Epidermal melanocyte (primary cell): ENCODE results near the gene IFFO2.
"Not testable (repeated sequence)": the region's sequence is repeated elsewhere in the genome, so short reads cannot be mapped to it uniquely, and the experiment has no call there.

Source experiments
- DNase-seq: peaks from one replicate; pipeline ENCODE4 v3.0.0; 2011; ENCODE audit warnings: low spot score; ENCODE audit not compliant: insufficient read length

The IFFO2 gene

DNA sequence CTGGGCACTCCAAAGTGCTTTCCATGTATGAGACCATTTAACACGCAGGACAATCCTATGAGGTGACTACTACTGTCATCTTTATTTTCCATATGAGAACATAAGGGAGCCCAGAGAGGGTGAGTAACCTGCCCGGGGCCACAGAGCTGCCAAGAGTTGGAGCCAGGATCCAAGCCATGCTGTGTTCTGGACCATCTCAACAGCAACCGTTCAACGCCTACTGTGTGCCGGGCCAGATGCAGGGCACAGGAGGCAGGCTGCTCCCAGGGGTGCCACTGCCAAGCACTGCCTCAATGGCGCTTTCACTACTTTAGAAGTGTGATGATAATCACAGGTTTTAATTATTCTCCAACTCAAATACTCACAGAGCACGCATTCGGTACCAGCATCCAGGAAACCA is 57.9 kb downstream of the IFFO2 start:
- no peak for DNase-seq

DNA sequence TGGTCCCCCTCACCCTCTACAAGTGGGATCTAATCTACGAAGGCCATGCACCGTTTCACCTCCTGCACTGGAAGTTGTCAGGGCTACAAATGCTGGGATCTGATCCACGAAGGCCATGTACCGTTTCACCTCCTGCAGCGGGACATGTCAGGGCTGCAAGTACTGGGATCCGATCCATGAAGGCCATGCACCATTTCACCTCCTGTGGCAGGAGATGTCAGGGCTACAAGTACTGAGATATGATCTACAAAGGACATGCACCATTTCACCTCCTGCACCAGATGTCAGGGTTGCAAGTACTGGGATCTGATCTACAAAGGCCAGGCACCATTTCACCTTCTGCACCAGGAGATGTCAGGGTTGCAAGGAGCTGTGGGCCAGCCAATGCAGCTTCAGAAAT is 61.2 kb downstream of the IFFO2 start:
- DNase-seq = no peak

DNA sequence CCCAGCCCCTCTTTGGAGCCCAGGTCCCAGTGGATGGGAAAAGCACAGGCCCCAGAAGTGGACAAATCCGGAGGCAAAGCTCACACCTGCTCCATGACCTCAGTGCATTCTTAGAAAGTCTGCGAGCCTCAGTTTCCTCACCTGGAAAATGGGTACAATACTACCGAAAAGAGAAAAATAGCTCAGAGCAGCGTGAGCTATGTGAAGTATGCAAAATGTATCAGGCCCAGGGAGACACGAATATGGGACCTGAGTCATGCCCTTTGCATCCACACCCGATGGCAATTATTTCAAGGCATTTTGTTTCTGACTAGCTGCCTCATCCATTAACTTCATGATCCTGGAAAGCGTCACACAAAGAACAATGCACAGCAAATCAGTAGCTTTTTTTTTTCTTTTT is 63.4 kb downstream of the IFFO2 start:
- DNase-seq = no peak

DNA sequence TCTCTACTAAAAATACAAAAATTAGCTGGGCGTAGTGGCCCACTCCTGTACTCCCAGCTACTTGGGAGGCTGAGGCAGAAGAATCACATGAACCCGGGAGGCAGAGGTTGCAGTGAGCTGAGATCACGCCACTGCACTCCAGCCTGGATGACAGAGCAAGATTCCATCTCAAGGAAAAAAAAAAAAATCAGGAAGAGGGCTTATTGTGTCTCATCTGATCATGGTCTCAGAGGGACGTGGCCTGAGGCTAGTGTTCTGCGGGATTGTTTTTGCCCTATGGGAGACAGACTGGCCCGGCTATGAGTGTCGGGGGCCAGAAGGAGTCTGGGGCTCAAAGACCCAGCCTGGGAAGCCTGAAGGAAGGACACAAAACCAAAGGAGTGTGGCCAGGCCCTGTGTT is 64.6 kb downstream of the IFFO2 start:
- DNase-seq = not testable (repeated sequence)

DNA sequence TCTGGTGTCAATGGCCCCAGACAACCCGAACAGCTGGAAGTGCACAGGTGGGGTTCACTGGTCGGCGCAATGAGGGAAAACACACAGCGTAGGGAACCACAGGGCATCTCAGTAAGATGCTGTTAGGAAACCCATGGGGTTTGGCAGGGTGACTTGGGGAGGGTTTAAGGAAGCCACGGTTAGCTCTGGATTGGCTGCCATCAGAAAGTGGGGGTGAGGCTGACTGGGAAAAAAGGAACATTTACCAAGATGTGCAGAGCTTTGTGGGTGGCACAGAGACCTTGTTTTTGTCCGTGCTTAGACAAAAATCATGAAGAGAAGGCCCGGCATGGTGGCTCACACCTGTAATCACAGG is 65.1 kb downstream of the IFFO2 start:
- DNase-seq = no peak

DNA sequence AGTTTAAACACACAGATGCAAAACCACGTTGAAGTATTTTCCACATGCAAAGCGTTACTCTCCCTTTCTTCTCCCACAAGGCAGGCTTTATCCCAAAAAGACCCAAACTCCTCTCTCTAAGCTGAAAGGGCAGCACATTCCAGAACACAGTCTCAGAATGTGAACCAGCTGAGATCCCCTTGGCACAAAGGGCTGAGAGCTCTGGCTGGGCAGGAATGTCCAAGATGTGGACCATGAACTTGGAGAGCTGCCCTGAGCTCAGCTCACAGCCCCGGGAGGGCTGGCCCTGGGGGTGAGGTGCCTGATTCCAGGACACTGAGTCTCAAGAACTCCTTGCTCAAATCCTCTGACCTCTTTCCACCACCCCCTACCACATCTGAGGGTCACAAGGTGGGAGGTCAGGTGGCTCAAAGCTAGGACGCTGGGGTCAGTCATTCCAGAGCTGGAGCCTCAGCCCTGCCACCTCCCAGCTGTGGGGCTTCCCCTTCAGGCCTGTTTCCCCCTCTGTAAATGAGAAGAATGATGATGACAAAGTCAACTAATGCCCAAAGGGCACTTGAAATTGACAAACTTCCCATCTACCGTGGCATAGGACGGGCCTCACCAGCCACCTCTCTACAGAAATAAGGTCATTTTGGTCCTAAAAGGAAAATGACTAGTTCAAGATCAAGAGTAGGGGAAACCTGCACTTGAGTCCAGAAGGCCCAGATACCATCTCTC is 65.6 kb downstream of the IFFO2 start:
- peak; percentile 80 for DNase-seq

DNA sequence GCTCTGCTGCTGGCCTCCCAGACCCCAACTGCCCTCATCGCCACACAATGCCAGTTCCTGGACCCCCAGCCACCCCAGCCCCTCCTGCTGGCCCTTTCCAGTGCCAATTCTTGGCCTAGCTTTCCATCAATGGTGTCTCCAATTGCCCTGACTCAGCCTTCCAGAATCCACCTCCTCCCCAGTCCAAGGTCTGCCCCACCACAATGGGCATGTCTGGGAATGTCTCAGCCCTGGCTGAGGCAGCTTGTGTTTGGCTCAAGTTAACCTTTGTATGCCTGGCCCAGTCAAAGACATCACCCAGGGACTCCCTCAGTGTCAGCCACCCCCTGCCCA is 70.5 kb downstream of the IFFO2 start:
- no peak for DNase-seq

DNA sequence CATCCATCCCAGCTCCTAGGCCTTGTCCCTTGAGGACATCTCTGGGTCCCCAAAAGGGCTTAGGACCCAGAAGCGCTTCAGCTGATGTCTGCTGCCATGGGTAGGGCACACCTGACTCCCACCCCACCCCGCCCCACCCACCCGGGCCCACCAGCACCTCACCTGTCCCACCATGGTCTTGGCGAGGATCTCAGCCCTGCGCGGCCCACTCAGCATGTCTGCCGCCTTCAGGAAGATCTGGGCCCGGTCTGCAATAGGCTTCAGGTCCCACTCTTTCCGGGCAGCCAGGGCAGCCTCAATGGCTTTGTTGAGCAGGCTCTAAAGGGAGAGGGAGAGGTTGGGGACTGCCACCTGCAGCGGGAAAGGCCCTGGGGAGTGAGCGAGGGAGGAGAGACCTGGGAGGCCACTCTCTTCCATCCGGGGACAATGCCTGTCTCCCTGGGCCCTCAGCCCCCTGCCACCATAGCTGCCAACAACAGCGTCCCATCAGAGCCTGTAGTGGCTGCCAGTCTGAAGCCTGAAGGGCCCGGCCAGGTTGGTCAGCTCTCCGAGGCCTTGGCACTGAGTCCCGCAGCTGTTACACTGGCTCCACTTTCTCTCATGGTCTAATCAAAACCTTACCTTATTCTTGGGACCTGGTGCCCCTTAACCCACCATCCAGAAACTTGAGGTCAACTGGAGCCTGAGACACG is 71.0 kb downstream of the IFFO2 start:
- DNase-seq = no peak

DNA sequence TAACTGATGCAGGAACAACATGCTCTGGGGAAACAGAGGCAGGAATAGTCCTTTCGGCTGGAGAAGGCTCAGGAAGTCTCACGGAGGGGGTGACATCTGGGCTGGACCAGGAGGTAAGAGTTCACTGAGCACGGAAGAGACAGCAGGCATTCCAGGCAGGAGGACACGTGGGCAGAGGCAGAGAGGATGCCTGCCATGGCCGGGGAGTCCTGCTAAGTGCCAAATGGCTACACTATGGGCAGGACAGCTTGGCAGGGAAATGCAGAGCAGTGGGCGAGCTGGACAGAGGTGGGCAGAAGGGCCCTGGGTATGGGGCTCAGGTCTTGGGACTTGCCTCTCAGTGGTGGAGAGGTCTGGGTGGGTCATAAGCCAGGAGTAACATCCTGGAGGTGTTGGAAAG is 71.7 kb downstream of the IFFO2 start:
- DNase-seq = no peak

DNA sequence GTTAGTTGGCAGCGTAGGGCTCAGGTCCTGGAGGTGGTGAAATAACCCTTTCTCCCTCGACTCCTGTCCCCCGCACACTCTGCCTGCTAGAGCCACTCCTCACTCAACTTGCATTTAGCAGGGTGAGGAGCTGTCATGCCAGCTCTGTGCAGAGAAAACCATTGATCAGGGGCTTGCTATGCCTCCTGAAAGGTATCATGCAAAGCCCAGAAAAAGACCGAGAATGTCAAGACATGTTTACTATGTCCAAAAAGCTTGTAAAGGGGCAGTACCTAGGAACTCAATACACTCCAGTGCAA is 72.1 kb downstream of the IFFO2 start:
- DNase-seq = no peak

DNA sequence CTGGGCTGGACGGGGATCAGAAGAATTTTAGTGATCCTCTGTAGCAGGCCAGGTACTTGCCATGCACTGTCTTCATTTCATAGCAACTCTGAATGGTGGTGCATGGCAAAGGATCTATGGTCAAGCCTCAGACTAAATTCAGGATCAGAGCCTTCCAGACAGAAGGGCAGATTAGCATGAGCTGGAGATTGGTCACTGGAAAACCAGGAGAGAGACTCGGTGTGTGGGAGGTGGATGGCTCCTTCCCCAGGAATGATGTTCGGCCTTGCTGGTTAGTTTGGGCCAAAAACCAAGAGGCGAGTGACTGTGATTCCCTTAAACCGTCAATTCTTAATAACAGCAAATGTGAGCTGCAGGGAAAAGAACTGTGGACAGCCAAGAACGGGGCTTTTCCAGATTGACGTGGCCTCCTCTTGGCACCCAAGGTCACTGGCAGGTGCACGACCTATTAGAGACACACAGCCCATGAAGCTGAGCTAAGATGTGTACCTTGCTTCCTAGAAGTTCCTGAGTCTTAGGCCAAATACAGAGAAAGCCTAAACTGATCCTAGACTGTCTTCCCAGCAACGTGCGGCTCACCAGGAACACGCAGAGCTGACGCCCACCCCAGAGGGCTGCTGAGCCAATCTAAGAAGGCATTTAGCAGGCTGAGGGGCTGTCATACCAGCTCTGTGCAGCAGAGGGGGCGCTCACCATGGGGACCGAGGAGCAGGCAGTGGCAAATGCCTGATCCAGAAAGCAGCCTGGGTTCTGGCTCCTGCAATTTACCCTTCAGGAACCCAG is 72.6 kb downstream of the IFFO2 start:
- DNase-seq = peak; percentile 69

DNA sequence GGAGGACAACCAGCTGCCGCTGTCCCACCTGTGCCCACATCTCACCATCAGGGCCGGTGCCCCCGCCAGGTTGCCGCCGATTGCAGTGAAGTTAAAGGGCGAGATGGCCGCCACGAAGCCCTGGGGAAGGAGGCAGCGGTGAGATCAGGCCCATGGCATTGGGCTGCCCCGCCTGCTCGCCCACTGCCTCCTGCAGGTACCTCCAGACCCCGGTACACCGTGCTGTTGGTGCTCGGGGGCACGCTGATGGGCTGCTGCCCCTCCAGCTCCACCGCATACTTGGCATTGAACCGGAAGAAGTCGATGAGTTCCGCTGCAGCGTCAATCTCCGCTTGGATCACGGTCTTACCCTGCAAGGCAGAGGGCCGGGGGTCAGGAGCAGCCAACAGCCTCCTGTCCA is 73.4 kb downstream of the IFFO2 start:
- no peak for DNase-seq

DNA sequence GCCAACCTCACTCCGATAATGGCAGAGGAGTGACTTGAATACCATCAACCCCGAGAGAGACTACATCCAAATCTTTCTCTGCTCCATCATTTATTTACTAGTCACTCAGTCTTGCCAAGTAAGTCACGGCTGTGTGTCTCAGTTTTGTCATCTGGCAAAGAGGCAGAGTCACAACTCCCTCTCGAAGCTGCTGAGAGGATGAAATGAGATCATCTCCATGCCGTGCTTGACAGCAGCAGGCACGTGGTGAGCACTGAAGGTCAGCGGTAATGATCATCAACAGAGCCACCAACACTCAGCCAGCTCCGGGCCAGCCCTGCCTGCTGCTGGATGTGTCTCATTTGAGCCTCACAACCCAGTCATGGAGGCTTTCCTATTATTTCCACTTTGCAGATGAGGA is 74.0 kb downstream of the IFFO2 start:
- DNase-seq = no peak

DNA sequence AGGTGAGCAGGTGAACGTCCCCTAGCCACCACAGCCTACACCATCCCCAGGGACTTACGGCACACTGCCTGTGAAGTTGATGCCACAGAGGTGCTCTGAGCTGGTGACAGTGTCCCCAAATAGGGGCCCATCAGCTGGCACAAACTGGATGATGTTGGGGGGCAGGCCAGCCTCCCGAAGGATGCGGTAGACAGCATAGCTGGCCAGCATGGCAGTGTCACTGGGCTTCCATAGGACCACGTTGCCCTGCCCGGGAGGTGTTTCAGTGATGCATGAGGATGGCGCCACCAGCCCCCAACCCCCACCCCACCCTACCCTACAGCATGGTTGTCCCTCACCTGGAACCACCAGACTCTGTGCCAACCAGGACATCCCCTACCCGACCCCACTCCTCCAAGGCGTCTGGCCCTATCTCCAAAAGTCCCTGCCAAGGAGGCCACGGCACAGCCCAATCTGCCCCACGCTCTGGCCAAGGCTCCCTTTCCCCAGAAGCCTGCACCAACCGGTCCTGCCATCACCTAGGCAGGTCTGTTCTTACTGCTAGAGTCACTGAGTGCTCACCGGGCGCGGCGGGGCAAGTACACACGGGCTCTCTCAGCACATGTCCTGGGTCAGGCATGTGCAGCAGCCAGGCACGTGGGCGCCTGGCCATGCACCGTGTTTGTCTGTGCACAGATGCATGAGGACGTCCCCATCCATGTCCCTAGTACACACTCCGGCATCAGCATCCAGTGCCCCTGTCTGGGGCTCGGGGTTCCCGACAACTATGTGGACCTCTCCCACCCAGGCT is 74.6 kb downstream of the IFFO2 start:
- no peak for DNase-seq

DNA sequence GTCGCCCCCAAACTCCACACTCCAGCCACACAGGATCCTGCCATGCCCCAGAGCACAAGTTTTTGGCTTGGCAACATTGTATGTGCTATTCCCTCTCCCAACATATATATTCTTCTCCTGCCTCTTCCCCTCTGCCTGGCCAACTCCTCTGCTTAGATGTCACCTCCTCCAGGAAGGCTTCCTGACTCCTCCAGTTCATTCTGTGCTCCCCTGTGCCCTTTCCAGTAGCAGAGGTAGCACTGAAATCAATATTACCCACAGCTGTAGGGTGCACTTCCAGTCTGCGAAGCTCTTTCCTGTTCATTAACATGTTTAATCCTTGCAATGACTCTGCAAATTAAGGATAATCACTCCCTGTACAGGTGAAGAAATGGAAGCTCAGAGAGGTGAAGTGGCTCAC is 75.3 kb downstream of the IFFO2 start:
- no peak for DNase-seq

DNA sequence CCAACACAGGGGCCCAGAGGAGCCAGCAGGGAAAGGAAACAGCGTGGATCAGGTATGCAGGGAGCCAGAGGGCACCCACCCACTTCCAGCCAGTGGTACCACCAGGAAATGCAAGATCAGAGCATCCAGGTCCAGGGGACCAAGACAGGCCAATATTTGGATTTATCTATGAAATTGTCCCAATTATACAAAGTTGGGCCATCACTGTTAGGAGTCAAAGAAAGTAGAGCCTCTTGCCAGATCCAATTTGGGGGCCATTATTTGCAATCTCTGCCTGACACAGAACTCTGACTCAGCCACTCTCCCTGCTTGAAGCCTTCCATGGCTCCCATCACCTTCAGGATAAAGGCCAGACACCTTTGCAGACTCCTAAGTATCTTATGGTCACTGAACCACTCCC is 75.9 kb downstream of the IFFO2 start:
- no peak for DNase-seq

DNA sequence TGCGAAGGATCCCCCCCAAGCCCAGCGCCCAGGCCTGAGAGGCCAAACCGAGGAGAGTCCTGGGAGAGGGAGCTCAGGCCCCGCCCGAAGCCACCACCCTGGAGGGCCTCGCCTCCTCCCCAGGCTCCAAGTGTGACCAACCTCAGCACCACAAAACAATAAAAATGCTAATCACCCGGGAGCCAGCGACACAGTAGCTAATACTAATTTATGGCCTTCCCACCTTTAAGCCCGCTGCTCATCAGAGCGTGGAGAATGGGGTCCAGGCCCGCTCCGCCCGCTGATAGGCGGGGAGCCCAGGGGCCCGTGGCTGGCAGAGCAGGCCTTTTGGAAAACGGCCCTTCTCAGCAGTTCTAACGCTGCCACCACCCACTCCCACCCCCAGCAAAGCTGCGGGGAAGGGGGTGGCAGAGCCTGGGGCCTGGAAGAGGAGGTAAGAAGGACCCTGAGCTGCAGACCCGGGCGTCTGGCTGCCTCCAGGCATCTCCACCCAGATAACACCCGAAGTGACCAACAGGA is 76.6 kb downstream of the IFFO2 start:
- no peak for DNase-seq

DNA sequence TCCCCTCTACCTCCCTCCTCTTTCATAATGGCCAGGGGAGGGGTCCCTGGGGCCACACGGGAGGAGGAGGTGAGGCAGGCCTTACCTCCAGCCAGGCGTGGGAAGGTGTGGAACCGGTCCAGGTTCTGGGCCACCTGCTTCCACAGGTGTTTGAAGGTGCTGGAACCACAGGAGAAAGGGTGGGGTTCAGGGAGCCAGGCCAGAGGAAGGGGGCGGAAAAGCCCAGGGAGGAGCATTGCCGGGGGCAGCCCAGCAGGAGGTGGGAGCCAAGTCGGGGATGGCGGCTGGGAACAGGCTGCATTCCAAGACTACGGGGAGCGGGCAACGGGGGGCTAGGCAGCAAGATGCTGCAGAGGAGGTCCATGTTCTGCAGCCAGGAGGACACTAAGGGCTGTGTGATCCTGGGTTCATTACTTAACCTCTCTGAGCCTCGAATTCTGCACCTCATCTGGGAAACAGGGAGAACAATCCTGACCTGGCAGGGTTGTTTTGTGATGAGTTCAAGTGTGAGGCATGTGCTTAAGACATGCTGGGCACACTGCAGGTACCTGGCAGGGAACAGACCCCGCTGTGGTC is 77.2 kb downstream of the IFFO2 start:
- DNase-seq = no peak

DNA sequence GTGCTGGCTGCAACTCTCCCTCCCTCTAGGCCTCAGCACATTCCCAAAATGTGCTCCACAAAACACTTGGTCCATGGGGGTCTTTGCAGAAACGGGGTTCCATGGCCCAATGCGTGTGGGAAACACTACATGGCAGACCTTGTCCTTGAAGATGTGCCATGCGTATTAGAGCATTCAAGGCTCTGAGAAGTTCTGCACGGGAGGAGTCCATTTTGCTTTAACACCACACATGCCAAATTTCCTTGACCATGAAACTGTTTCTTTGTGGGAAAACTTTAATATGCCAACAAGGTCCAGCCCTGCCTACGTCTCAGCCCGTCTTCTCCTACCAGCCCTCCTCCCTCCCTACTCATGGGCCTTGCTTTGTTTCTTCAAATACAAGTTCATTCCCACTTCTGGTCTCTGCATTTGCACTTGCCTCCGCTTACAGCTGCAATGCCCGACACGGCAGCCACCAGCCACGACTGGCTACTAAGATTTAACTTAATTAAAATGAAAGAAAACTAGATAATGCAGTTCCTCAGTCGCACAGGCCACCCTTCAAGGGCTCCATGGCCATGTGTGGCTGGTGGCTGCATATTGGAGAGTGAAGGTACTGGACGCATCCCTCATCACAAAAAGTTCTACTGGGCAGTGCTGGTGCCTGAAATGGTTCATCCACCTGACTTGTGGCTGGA is 77.8 kb downstream of the IFFO2 start:
- no peak for DNase-seq

DNA sequence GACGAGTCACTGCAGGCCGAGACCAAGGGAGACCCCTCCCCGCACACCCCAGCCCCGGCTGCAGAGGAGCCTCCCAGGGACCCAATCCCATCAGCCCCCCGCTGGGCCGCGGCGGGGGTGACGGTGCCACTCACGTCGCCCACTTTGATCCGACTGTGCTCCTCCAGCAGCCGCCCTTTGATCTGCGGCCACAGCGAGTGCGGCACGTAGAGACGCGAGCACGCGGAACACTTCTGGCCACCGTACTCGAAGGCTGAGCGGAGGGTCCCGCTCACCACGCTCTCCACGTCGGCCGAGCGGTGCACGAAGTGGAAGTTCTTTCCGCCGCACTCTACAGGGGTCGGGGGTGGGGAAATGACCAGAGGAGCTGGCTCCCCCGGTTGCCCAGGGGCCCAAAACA is 79.2 kb downstream of the IFFO2 start:
- DNase-seq = no peak

DNA sequence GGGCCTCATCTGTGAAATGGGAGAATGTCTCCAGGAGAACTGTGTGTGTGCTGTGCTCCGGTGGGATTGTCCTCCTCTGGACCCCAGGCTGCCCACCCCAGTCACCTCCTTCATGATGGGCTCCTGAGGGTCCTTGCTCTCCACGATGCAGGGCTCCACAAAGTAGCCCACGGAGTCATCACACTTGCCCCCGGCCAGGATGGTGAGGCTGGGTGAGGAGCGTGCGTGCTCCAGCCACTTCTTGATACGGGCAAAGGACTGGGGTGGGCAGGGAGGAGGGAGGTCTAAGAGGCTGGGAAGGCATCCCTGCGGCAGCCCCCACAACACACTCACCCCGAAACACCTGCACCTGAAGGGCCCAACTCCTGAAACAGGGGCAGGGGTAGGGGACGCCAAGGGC is 80.3 kb downstream of the IFFO2 start:
- DNase-seq = no peak
